COLO829 (cell line): ENCODE data around the gene TBC1D2.
"Not testable (repeated sequence)": the region's sequence is repeated elsewhere in the genome, so short reads cannot be mapped to it uniquely, and the experiment has no call there.

Source experiments
- DNase-seq: peaks from one replicate; pipeline ENCODE4 v3.0.0; 2012; ENCODE audit warnings: low spot score

Gene TBC1D2

GRCh38 chr9:98272083-98272482 is 16.6 kb upstream of the TBC1D2 start:
- no peak for DNase-seq

GRCh38 chr9:98271479-98271878 is 16.0 kb upstream of the TBC1D2 start:
- DNase-seq: no peak

- DNase-seq: not testable (repeated sequence)
Observed at GRCh38 chr9:98270284-98270683, 14.8 kb upstream of the TBC1D2 start.

- not testable (repeated sequence) for DNase-seq
Observed at GRCh38 chr9:98269652-98270051, 14.2 kb upstream of the TBC1D2 start.

- DNase-seq: not testable (repeated sequence)
Observed at GRCh38 chr9:98267556-98267955, 12.1 kb upstream of the TBC1D2 start.

- no peak for DNase-seq
Observed at GRCh38 chr9:98264516-98264915, 9.1 kb upstream of the TBC1D2 start.

GRCh38 chr9:98263482-98264357 is 8.3 kb upstream of the TBC1D2 start:
- peak; percentile 77 for DNase-seq

GRCh38 chr9:98263080-98263479 is 7.6 kb upstream of the TBC1D2 start:
- DNase-seq: no peak

- DNase-seq: no peak
Observed at GRCh38 chr9:98262056-98262455, 6.6 kb upstream of the TBC1D2 start.

GRCh38 chr9:98260635-98261034 is 5.2 kb upstream of the TBC1D2 start:
- no peak for DNase-seq

GRCh38 chr9:98259791-98260190 is 4.3 kb upstream of the TBC1D2 start:
- DNase-seq: no peak

- DNase-seq: no peak
Observed at GRCh38 chr9:98256756-98257155, 1.3 kb upstream of the TBC1D2 start.

- DNase-seq: no peak
Observed at GRCh38 chr9:98255061-98255577, 330 bp downstream of the TBC1D2 start.

- no peak for DNase-seq
Observed at GRCh38 chr9:98254228-98255060, 1.0 kb downstream of the TBC1D2 start.

- no peak for DNase-seq
Observed at GRCh38 chr9:98253565-98253964, 1.9 kb downstream of the TBC1D2 start.

- no peak for DNase-seq
Observed at GRCh38 chr9:98251551-98251950, 3.9 kb downstream of the TBC1D2 start.

- DNase-seq: no peak
Observed at GRCh38 chr9:98249771-98250170, 5.7 kb downstream of the TBC1D2 start.

GRCh38 chr9:98248737-98249474 is 6.5 kb downstream of the TBC1D2 start:
- no peak for DNase-seq

GRCh38 chr9:98247831-98248657 is 7.4 kb downstream of the TBC1D2 start:
- DNase-seq: no peak

- no peak for DNase-seq
Observed at GRCh38 chr9:98242426-98242825, 13.0 kb downstream of the TBC1D2 start.
